Stimulated activated CD8-positive, alpha-beta memory T cell treated with anti-CD3 and anti-CD28 coated beads, Interleukin-7, amount 100 ng/mL, for 48 hours (primary cell): Measurements from ENCODE around the gene DAAM2.

Experiments used
- DNase-seq, 2 donors: peaks; one replicate each; pipeline ENCODE4 v3.0.0-alpha.2; 2020; ENCODE audit warnings: low read depth in 1 of 2; ENCODE audit errors: extremely low read depth in 1 of 2

The DAAM2 gene

GRCh38 chr6:39791850-39792539 is at the start of gene DAAM2:
Gene DAAM2, plus strand, starts transcription at chr6:39792376. Its CDS starts 63,927 bp downstream, at chr6:39856303.
- DNase-seq, result no peak

GRCh38 chr6:39746795-39747194 is 45.4 kb upstream of the DAAM2 start:
- no peak for DNase-seq

- no peak for DNase-seq
Measured at GRCh38 chr6:39752835-39753724, 39.1 kb upstream of the DAAM2 start.

GRCh38 chr6:39753725-39754045 is 38.5 kb upstream of the DAAM2 start:
- DNase-seq, result no peak

- DNase-seq, result no peak
Measured at GRCh38 chr6:39754514-39755115, 37.6 kb upstream of the DAAM2 start.

GRCh38 chr6:39755231-39755630 is 36.9 kb upstream of the DAAM2 start:
- DNase-seq, result no peak

GRCh38 chr6:39756582-39756981 is 35.6 kb upstream of the DAAM2 start:
- DNase-seq, result no peak

GRCh38 chr6:39758905-39759605 is 33.1 kb upstream of the DAAM2 start:
- no peak for DNase-seq

GRCh38 chr6:39760226-39760952 is 31.8 kb upstream of the DAAM2 start:
- no peak for DNase-seq

GRCh38 chr6:39765508-39766065 is 26.6 kb upstream of the DAAM2 start:
- no peak for DNase-seq

- DNase-seq, result no peak
Measured at GRCh38 chr6:39769012-39769411, 23.2 kb upstream of the DAAM2 start.

GRCh38 chr6:39770446-39770845 is 21.7 kb upstream of the DAAM2 start:
- no peak for DNase-seq

- DNase-seq, result no peak
Measured at GRCh38 chr6:39772559-39773273, 19.5 kb upstream of the DAAM2 start.

- no peak for DNase-seq
Measured at GRCh38 chr6:39773782-39774181, 18.4 kb upstream of the DAAM2 start.

GRCh38 chr6:39776581-39776980 is 15.6 kb upstream of the DAAM2 start:
- no peak for DNase-seq

- no peak for DNase-seq
Measured at GRCh38 chr6:39777218-39777617, 15.0 kb upstream of the DAAM2 start.

GRCh38 chr6:39777661-39778060 is 14.5 kb upstream of the DAAM2 start:
- DNase-seq, result no peak

GRCh38 chr6:39778581-39779255 is 13.5 kb upstream of the DAAM2 start:
- DNase-seq, result no peak

- DNase-seq, result no peak
Measured at GRCh38 chr6:39785281-39785680, 6.9 kb upstream of the DAAM2 start.
